ENCODE results near the gene CHD6. TPM values are rescaled to one million over a fixed set of nuclear protein-coding genes. Genes with fewer than 3 reads are reported as not detected.

Gene CHD6
- total and polyA plus RNA-seq, 2 experiments from 2014 or later = 41.0 to 158 TPM

DNA sequence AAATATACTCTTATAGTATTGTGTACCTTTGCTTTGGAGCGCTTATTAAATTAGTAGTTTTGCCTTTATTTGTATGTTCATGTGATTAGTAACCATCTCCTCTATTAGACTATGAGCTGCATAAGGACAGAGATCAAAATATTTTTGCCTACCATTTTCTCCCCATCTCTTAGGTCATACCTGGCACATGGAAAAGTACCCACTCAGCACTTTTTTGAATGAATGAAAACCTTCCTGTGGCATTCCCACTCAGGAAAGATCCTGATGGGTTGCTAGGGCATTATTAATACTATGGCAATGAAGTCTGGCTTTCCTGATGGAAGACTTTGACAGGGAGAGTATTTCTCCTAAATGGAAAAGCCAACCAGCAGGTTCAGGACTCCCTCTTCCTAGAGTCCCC lies 20.3 kb upstream of the CHD6 start (continued):
- TF ChIP-seq, protein P1, sequence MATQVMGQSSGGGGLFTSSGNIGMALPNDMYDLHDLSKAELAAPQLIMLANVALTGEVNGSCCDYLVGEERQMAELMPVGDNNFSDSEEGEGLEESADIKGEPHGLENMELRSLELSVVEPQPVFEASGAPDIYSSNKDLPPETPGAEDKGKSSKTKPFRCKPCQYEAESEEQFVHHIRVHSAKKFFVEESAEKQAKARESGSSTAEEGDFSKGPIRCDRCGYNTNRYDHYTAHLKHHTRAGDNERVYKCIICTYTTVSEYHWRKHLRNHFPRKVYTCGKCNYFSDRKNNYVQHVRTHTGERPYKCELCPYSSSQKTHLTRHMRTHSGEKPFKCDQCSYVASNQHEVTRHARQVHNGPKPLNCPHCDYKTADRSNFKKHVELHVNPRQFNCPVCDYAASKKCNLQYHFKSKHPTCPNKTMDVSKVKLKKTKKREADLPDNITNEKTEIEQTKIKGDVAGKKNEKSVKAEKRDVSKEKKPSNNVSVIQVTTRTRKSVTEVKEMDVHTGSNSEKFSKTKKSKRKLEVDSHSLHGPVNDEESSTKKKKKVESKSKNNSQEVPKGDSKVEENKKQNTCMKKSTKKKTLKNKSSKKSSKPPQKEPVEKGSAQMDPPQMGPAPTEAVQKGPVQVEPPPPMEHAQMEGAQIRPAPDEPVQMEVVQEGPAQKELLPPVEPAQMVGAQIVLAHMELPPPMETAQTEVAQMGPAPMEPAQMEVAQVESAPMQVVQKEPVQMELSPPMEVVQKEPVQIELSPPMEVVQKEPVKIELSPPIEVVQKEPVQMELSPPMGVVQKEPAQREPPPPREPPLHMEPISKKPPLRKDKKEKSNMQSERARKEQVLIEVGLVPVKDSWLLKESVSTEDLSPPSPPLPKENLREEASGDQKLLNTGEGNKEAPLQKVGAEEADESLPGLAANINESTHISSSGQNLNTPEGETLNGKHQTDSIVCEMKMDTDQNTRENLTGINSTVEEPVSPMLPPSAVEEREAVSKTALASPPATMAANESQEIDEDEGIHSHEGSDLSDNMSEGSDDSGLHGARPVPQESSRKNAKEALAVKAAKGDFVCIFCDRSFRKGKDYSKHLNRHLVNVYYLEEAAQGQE (IDR thresholded peaks at IDR 0.05; ENCODE audit: unreplicated experiment) = no peak

DNA sequence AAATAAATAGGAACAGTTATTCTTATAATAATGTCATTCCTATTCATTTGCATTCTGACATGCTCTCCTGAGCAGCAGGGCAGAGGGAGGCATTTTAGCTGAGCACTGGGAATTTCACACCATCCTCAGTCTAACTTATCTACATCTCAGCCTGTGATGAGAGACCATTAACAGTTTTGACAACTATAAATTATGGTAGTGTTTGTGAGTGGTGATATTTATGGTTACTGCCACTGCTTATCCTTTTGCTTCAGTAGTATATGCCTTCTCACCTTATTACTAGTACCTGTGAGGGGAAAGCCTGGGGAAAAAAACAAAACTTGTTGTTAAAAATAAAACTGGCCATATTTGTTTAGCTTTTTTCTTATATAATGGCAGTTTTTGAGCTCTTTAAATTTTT lies 17.0 kb upstream of the CHD6 start:
- Histone ChIP-seq H3K36me3 (ENCODE audit: insufficient read depth) (no peaks in the 10 kb centered on the region), H3K4me2 (no peak overlapping the region), H3F3A (replicated peaks; ENCODE audit: low read depth) (no peaks in the 10 kb centered on the region), H3K9me2 (ENCODE audit: insufficient read depth) (no peaks in the 10 kb centered on the region), H3K27ac (ENCODE audit: low read depth) (no peak overlapping the region), H3K4me3 (no peak overlapping the region), H3K4me1 (ENCODE audit: insufficient read depth) (peaks cover 9% of the 10 kb centered on the region; the same call in 1 of the 2 replicates), H3K79me2 (replicated peaks; ENCODE audit: insufficient read depth) (no peaks in the 10 kb centered on the region), H4K20me1 (replicated peaks; ENCODE audit: insufficient read depth) (no peaks in the 10 kb centered on the region), H3K27me3 (ENCODE audit: insufficient read depth) (no peaks in the 10 kb centered on the region), H2AFZ (no peak overlapping the region)
- Mint-ChIP-seq H3K27me3 (ENCODE audit: insufficient read depth, low read depth, poor library complexity) (no peaks in the 10 kb centered on the region), H3K27ac (no peak overlapping the region), H3K4me1 (peaks cover 4% of the 10 kb centered on the region), H3K4me3 (no peak overlapping the region), H3K36me3 (ENCODE audit: low read depth) (no peaks in the 10 kb centered on the region), H3K9me3 (no peaks in the 10 kb centered on the region)
- DNase-seq (ENCODE audit: low spot score) = no peak
- TF ChIP-seq ZNF331 (CRISPR knock-in tag; IDR thresholded peaks at IDR 0.05; ENCODE audit: low read depth) (no peak), JUNB (IDR thresholded peaks at IDR 0.05; ENCODE audit: unreplicated experiment) (no peak), EZH2phosphoT487 (IDR thresholded peaks at IDR 0.05; ENCODE audit: unreplicated experiment) (no peak), EZH2 (IDR thresholded peaks at IDR 0.05; ENCODE audit: low read depth, unreplicated experiment) (no peak)
- TF ChIP-seq, protein P2, sequence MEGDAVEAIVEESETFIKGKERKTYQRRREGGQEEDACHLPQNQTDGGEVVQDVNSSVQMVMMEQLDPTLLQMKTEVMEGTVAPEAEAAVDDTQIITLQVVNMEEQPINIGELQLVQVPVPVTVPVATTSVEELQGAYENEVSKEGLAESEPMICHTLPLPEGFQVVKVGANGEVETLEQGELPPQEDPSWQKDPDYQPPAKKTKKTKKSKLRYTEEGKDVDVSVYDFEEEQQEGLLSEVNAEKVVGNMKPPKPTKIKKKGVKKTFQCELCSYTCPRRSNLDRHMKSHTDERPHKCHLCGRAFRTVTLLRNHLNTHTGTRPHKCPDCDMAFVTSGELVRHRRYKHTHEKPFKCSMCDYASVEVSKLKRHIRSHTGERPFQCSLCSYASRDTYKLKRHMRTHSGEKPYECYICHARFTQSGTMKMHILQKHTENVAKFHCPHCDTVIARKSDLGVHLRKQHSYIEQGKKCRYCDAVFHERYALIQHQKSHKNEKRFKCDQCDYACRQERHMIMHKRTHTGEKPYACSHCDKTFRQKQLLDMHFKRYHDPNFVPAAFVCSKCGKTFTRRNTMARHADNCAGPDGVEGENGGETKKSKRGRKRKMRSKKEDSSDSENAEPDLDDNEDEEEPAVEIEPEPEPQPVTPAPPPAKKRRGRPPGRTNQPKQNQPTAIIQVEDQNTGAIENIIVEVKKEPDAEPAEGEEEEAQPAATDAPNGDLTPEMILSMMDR (conservative IDR thresholded peaks at IDR 0.05; ENCODE audit: low read depth in 2 of 2) = no peak
- ATAC-seq = no peak

DNA sequence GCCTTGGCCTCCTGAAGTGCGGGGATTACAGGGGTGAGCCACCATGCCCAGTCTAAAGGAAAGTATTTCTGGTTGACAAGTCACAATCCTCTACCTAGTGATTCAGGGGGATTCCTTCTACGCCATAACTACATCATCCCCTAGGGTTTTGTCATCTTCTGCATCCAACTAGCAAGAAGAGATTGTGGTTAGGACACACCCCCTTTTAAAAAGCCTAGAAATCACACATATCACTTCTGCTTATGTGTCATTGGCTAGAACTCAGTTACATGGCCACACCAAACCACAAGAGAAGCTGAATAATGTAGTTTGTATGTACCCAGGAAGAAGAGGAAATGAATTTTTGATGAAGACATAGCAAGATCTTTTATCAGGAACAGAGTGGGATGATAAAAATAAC lies 14.7 kb upstream of the CHD6 start:
- H3K4me1 ChIP-seq (ENCODE audit: insufficient read depth) = no peaks in the 10 kb centered on the region
- no peaks in the 10 kb centered on the region for H3K79me2 ChIP-seq (replicated peaks; ENCODE audit: insufficient read depth)
- no peaks in the 10 kb centered on the region for H3K9me2 ChIP-seq (ENCODE audit: insufficient read depth)
- H2AFZ ChIP-seq = no peak overlapping the region
- no peaks in the 10 kb centered on the region for H3F3A ChIP-seq (replicated peaks; ENCODE audit: low read depth)
- no peak overlapping the region for H3K4me2 ChIP-seq
- H3K27me3 ChIP-seq (ENCODE audit: insufficient read depth) = no peaks in the 10 kb centered on the region
- no peaks in the 10 kb centered on the region for H3K27me3 Mint-ChIP-seq (ENCODE audit: insufficient read depth, low read depth, poor library complexity)
- no peaks in the 10 kb centered on the region for H3K9me3 Mint-ChIP-seq
- ATAC-seq = no peak
- H3K36me3 ChIP-seq (ENCODE audit: insufficient read depth) = no peaks in the 10 kb centered on the region
- H3K27ac ChIP-seq (ENCODE audit: low read depth) = no peak overlapping the region
- H3K4me3 Mint-ChIP-seq = no peak overlapping the region
- H3K27ac Mint-ChIP-seq = no peak overlapping the region
- no peaks in the 10 kb centered on the region for H3K36me3 Mint-ChIP-seq (ENCODE audit: low read depth)
- H3K4me1 Mint-ChIP-seq = peaks cover 4% of the 10 kb centered on the region; the same call in 2 of the 3 replicates
- no peaks in the 10 kb centered on the region for H4K20me1 ChIP-seq (replicated peaks; ENCODE audit: insufficient read depth)
- H3K4me3 ChIP-seq = no peak overlapping the region
- DNase-seq (ENCODE audit: low spot score) = no peak
- TF ChIP-seq STAT1 (IDR thresholded peaks at IDR 0.05; ENCODE audit: unreplicated experiment) = no peak
- TF ChIP-seq JUNB (IDR thresholded peaks at IDR 0.05; ENCODE audit: unreplicated experiment) = no peak
- TF ChIP-seq, protein P1 (IDR thresholded peaks at IDR 0.05; ENCODE audit: unreplicated experiment) = no peak
- no peak for TF ChIP-seq POLR2AphosphoS5 (IDR thresholded peaks at IDR 0.05; ENCODE audit: low read depth)
- TF ChIP-seq NANOG (IDR thresholded peaks at IDR 0.05; ENCODE audit: borderline replicate concordance) = no peak
- no peak for TF ChIP-seq EZH2 (IDR thresholded peaks at IDR 0.05; ENCODE audit: low read depth, unreplicated experiment)
- TF ChIP-seq, protein P3, sequence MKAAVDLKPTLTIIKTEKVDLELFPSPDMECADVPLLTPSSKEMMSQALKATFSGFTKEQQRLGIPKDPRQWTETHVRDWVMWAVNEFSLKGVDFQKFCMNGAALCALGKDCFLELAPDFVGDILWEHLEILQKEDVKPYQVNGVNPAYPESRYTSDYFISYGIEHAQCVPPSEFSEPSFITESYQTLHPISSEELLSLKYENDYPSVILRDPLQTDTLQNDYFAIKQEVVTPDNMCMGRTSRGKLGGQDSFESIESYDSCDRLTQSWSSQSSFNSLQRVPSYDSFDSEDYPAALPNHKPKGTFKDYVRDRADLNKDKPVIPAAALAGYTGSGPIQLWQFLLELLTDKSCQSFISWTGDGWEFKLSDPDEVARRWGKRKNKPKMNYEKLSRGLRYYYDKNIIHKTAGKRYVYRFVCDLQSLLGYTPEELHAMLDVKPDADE (IDR thresholded peaks at IDR 0.05) = no peak
